ENCODE data around the gene NOL8. TPM values are rescaled to one million over a fixed set of nuclear protein-coding genes. Genes with fewer than 3 reads are reported as not detected.

The NOL8 gene
- total RNA-seq, 1 experiment from 2014 or later: 48.4 TPM

- peaks cover 23 to 58% (median 41%) of the 10 kb centered on the region in 3 experiments; a peak in 6 of 7 replicates for H3K36me3 Mint-ChIP-seq (ENCODE audit: insufficient read depth in 1 of 3, low read depth in 3 of 3)
- no peaks in the 10 kb centered on the region for H3K9me3 ChIP-seq (ENCODE audit: control insufficient read depth, low read depth, low read length)
- H2BK120ac ChIP-seq (ENCODE audit: low read depth, low read length, poor library complexity, severe bottlenecking): no peak overlapping the region
- DNase-seq: no peak
- H3K9ac ChIP-seq (ENCODE audit: extremely low read depth, insufficient read length, low read length): no peak overlapping the region
- H3K18ac ChIP-seq (ENCODE audit: insufficient read length, low read depth, low read length): no peak overlapping the region
- no peak overlapping the region for H2AFZ ChIP-seq (ENCODE audit: low read length)
- H3K27ac Mint-ChIP-seq: peak overlapping the region in 1 of 3 experiments; percentile 90; a peak in 3 of 7 replicates
- peaks cover 15 to 17% of the 10 kb centered on the region in 2 experiments for H3K4me1 Mint-ChIP-seq
- no peak overlapping the region for H3K14ac ChIP-seq (ENCODE audit: insufficient read depth, low read length)
- no peak overlapping the region for H3K4me3 Mint-ChIP-seq
- no peak overlapping the region for H2BK15ac ChIP-seq (ENCODE audit: low read depth, low read length)
- no peak overlapping the region for H4K5ac ChIP-seq (ENCODE audit: insufficient read length, low read depth, low read length)
- no peak overlapping the region for H3K4me2 ChIP-seq (ENCODE audit: insufficient read depth, insufficient read length, low read length)
- H2AK5ac ChIP-seq (ENCODE audit: insufficient read length, low read length): no peak overlapping the region
- H2BK12ac ChIP-seq (ENCODE audit: insufficient read length, low read depth, low read length): no peak overlapping the region
- no CpG with 5 or more reads among the region's 4 CpGs for WGBS (ENCODE audit: extremely low coverage, insufficient read length, low lambda C conversion rate)
- H2BK5ac ChIP-seq (ENCODE audit: insufficient read length, low read length): no peak overlapping the region
- no peak overlapping the region for H3K56ac ChIP-seq (ENCODE audit: insufficient read length, low read depth, low read length)
- H4K91ac ChIP-seq (ENCODE audit: insufficient read length, low read depth, low read length): no peak overlapping the region
- no peaks in the 10 kb centered on the region for H3K23me2 ChIP-seq (ENCODE audit: insufficient read length, low read depth, low read length, poor library complexity, severe bottlenecking)
- H2BK20ac ChIP-seq (ENCODE audit: low read depth, low read length, poor library complexity, severe bottlenecking): no peak overlapping the region
- H3K9me3 Mint-ChIP-seq: no peaks in the 10 kb centered on the region
- no peak overlapping the region for H4K8ac ChIP-seq (replicated peaks; ENCODE audit: insufficient read length, low read depth, low read length)
- no peak for TF ChIP-seq CTCF (conservative IDR thresholded peaks at IDR 0.05)
- no peaks in the 10 kb centered on the region for H3K27me3 Mint-ChIP-seq (ENCODE audit: low read depth)
- no peaks in the 10 kb centered on the region for H4K20me1 ChIP-seq (ENCODE audit: control insufficient read depth, insufficient read depth, insufficient read length)
- H3K79me2 ChIP-seq (ENCODE audit: insufficient read depth, low read length): peaks cover 16% of the 10 kb centered on the region; the same call in 1 of the 2 replicates
- no peaks in the 10 kb centered on the region for H3K4me1 ChIP-seq (ENCODE audit: insufficient read depth, low read length)
- no peak overlapping the region for H3K23ac ChIP-seq (ENCODE audit: insufficient read length, low read depth, low read length)
- no peaks in the 10 kb centered on the region for H3K79me1 ChIP-seq (ENCODE audit: insufficient read depth, low read depth, low read length, poor library complexity, severe bottlenecking)
- H3K4ac ChIP-seq (ENCODE audit: low read depth, low read length): no peak overlapping the region
- H3T11ph ChIP-seq (ENCODE audit: low read length): no peak overlapping the region
- H3K27ac ChIP-seq (ENCODE audit: insufficient read length, low read depth, low read length): no peak overlapping the region
- H3K27me3 ChIP-seq (ENCODE audit: insufficient read depth, low read length): no peaks in the 10 kb centered on the region
These were observed 29.3 kb downstream of the NOL8 start for GRCh38 chr9:92295827-92296258.

All from H9 (cell line).